ENCODE data around the gene CCDC188. TPM values are rescaled to one million over a fixed set of nuclear protein-coding genes. Genes with fewer than 3 reads are reported as not detected.

The CCDC188 gene
- polyA plus RNA-seq, 1 experiment, result 6.5 TPM

- Histone ChIP-seq H3K27me3 (ENCODE audit: control insufficient read depth, insufficient read depth, low read length) (peaks cover 2% of the 10 kb centered on the region; the same call in 1 of the 2 replicates), H3K36me3 (ENCODE audit: control insufficient read depth, insufficient read depth, low read length) (no peaks in the 10 kb centered on the region), H3K4me3 (ENCODE audit: low read depth, low read length) (no peak overlapping the region)
- no peak for DNase-seq (ENCODE audit: low read depth)
- TF ChIP-seq, protein P1, sequence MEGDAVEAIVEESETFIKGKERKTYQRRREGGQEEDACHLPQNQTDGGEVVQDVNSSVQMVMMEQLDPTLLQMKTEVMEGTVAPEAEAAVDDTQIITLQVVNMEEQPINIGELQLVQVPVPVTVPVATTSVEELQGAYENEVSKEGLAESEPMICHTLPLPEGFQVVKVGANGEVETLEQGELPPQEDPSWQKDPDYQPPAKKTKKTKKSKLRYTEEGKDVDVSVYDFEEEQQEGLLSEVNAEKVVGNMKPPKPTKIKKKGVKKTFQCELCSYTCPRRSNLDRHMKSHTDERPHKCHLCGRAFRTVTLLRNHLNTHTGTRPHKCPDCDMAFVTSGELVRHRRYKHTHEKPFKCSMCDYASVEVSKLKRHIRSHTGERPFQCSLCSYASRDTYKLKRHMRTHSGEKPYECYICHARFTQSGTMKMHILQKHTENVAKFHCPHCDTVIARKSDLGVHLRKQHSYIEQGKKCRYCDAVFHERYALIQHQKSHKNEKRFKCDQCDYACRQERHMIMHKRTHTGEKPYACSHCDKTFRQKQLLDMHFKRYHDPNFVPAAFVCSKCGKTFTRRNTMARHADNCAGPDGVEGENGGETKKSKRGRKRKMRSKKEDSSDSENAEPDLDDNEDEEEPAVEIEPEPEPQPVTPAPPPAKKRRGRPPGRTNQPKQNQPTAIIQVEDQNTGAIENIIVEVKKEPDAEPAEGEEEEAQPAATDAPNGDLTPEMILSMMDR (IDR thresholded peaks at IDR 0.05; ENCODE audit: insufficient read depth, low read depth, low read length), result no peak
- ChIA-PET CTCF (interaction anchor here (1.6 kb wide), 1 partner anchor 18 kb away, joined by 3 read pairs; no protein-coding TSS in a partner anchor), POLR2A (no interaction called here)
These were observed 42.3 kb upstream of the CCDC188 start for GRCh38 chr22:20192972-20193760.

GRCh38 chr22:20192293-20192971 lies 41.6 kb upstream of the CCDC188 start:
- ChIA-PET CTCF (interaction anchor here (1.0 to 1.6 kb wide), 2 partner anchors 12 to 19 kb away, joined by 3 read pairs; no protein-coding TSS in a partner anchor), POLR2A (no interaction called here)

DNA sequence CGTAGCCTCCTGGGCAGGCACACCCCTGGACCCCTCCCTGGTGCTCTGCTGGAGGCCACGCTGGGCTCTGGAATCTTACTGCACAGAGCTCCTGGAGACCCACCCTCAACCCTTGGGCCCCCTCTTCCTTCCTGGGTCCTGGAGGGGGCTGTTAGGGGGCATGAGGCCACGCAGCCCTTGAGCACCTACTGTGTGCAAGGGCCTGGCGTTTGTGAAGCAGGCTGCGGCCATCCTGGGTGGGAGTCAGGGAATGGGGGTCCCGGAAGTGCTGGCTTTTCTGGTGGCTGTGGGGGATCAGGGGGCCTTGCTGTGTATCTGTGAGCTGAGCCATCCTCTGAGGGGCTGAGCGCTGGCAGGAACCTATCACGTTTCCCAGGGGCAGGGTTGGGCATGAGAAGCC lies 40.9 kb upstream of the CCDC188 start:
- POLR2A ChIA-PET, result no interaction called here
- no peak overlapping the region for H3K4me3 ChIP-seq (ENCODE audit: low read depth, low read length)
- DNase-seq (ENCODE audit: low read depth), result no peak
- H3K27me3 ChIP-seq (ENCODE audit: control insufficient read depth, insufficient read depth, low read length), result no peaks in the 10 kb centered on the region
- CTCF ChIA-PET, result interaction anchor here (1.0 kb wide), 1 partner anchor 13 kb away, joined by 3 read pairs; no protein-coding TSS in a partner anchor
- H3K36me3 ChIP-seq (ENCODE audit: control insufficient read depth, insufficient read depth, low read length), result no peaks in the 10 kb centered on the region
- TF ChIP-seq, protein P1 (IDR thresholded peaks at IDR 0.05; ENCODE audit: insufficient read depth, low read depth, low read length), result no peak

More at GRCh38 chr22:20192293-20192971, 41.6 kb upstream of the CCDC188 start:
- Histone ChIP-seq H3K4me3 (ENCODE audit: low read depth, low read length) (no peak overlapping the region), H3K27me3 (ENCODE audit: control insufficient read depth, insufficient read depth, low read length) (no peaks in the 10 kb centered on the region), H3K36me3 (ENCODE audit: control insufficient read depth, insufficient read depth, low read length) (no peaks in the 10 kb centered on the region)
- no peak for DNase-seq (ENCODE audit: low read depth)
- TF ChIP-seq, protein P1 (IDR thresholded peaks at IDR 0.05; ENCODE audit: insufficient read depth, low read depth, low read length), result no peak

DNA sequence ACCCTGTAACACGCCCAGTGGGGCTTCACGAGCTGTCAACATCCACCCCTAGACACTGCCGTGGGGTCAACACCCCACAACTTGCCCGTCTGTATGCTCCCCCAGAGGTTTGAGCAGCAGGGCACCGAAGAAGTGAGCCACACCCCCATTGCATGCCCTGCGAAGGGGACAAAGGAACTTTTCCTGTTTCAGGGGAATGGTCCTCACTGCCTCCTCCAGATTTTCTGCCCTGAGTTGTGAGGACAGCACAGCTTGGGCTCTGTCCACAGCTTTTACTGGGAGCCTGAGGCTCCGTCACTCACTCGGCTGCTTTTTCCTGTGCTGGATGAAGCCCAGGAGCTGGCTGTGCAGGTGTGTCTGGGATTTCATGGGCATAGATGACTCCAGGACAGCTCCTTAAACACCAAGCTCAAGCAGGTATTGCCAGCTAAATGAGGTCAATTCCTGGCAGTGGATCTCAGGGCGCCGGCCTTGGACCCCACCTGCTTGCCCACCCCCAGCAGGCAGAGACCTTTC lies 40.2 kb upstream of the CCDC188 start:
- Histone ChIP-seq H3K36me3 (ENCODE audit: control insufficient read depth, insufficient read depth, low read length) (no peaks in the 10 kb centered on the region), H3K27me3 (ENCODE audit: control insufficient read depth, insufficient read depth, low read length) (peaks cover under 1% of the 10 kb centered on the region; the same call in 1 of the 2 replicates), H3K4me3 (ENCODE audit: low read depth, low read length) (no peak overlapping the region)
- POLR2A ChIA-PET, result no interaction called here
- DNase-seq (ENCODE audit: low read depth), result no peak
- TF ChIP-seq, protein P1 (IDR thresholded peaks at IDR 0.05; ENCODE audit: insufficient read depth, low read depth, low read length), result no peak
- CTCF ChIA-PET, result interaction anchor here (0.8 kb wide), 1 partner anchor 32 kb away, joined by 3 read pairs; no protein-coding TSS in a partner anchor

- DNase-seq (ENCODE audit: low read depth), result no peak
- H3K4me3 ChIP-seq (ENCODE audit: low read depth, low read length), result no peak overlapping the region
- ChIA-PET POLR2A (no interaction called here), CTCF (interaction anchor here (1.9 kb wide), 1 partner anchor 31 kb away, joined by 4 read pairs; no protein-coding TSS in a partner anchor)
- no peaks in the 10 kb centered on the region for H3K36me3 ChIP-seq (ENCODE audit: control insufficient read depth, insufficient read depth, low read length)
- TF ChIP-seq, protein P1 (IDR thresholded peaks at IDR 0.05; ENCODE audit: insufficient read depth, low read depth, low read length), result no peak
- H3K27me3 ChIP-seq (ENCODE audit: control insufficient read depth, insufficient read depth, low read length), result peaks cover 2% of the 10 kb centered on the region; the same call in 1 of the 2 replicates
These were observed 37.7 kb upstream of the CCDC188 start for GRCh38 chr22:20188567-20188877.

Measured in BJ (cell line).